IMR-90 (cell line): ENCODE data around the gene THAP6.
"Not testable (repeated sequence)": the region's sequence is repeated elsewhere in the genome, so short reads cannot be mapped to it uniquely, and the experiment has no call there.

Experiments
- CEBPB ChIP-seq: IDR thresholded peaks from 2 replicates; pipeline ENCODE4 v1.6.1; 2012; ENCODE audit warnings: low read depth, low read length, improper control_type of control experiment
- CHD1 ChIP-seq: IDR thresholded peaks from 2 replicates; pipeline ENCODE4 v1.6.1; 2012; ENCODE audit warnings: low read depth, low read length, improper control_type of control experiment
- CTCF ChIP-seq: conservative IDR thresholded peaks from 2 replicates; pipeline ENCODE4 v1.5.1; 2012; ENCODE audit warnings: mild to moderate bottlenecking, low read depth, low read length, improper control_type of control experiment
- MAFK ChIP-seq: IDR thresholded peaks from 2 replicates; pipeline ENCODE4 v1.6.1; 2012; ENCODE audit warnings: low read depth, low read length, improper control_type of control experiment
- POLR2A ChIP-seq: IDR thresholded peaks from 2 replicates; pipeline ENCODE4 v1.6.1; 2012; ENCODE audit warnings: mild to moderate bottlenecking, low read depth, low read length
- RAD21 ChIP-seq: IDR thresholded peaks from 2 replicates; pipeline ENCODE4 v1.6.1; 2012; ENCODE audit warnings: low read length, improper control_type of control experiment
- SMC3 ChIP-seq: fragments of 150-350 bp; IDR thresholded peaks from 2 replicates; pipeline ENCODE4 v1.6.1; 2016; ENCODE audit warnings: low read depth, mild to moderate bottlenecking, antibody characterized with exemption, low read length, moderate library complexity
- USF2 ChIP-seq: fragments of 150-350 bp; IDR thresholded peaks from 2 replicates; pipeline ENCODE4 v1.6.1; 2017; ENCODE audit warnings: mild to moderate bottlenecking, antibody characterized with exemption, low read length, low read depth

GRCh38 chr4:75533339-75533887 is 19.1 kb downstream of the THAP6 start:
- TF ChIP-seq CTCF, CHD1, SMC3, POLR2A, CEBPB, RAD21, USF2, MAFK: not testable (repeated sequence)
